HEK293T (cell line): Measurements from ENCODE around the gene TIMP2.

Experiments used
- CTCF ChIA-PET: fragments of 350-600 bp; formaldehyde crosslinking; extraction: SDS; loops from one replicate; lab custom pipeline; 2021; ENCODE audit warnings: antibody characterized with exemption, inconsistent platforms; lab: Yijun Ruan, JAX
- POLR2A ChIA-PET: fragments of 350-600 bp; formaldehyde crosslinking; extraction: SDS; loops from one replicate; lab custom pipeline; 2020; ENCODE audit warnings: antibody characterized with exemption, inconsistent platforms; lab: Yijun Ruan, JAX
- DNase-seq: peaks from one replicate; pipeline ENCODE4 v3.0.0; 2012; ENCODE audit warnings: mixed read lengths; ENCODE audit errors: extremely low spot score
- ARNT ChIP-seq: fragments of 450-650 bp; IDR thresholded peaks from 2 replicates; pipeline ENCODE4 v1.6.1; 2017; ENCODE audit warnings: mild to moderate bottlenecking
- BHLHE40 ChIP-seq: fragments of 450-650 bp; IDR thresholded peaks from 2 replicates; pipeline ENCODE4 v1.6.1; 2016; ENCODE audit warnings: mild to moderate bottlenecking, moderate library complexity, borderline replicate concordance
- CTBP1 ChIP-seq: fragments of 450-650 bp; IDR thresholded peaks from 2 replicates; pipeline ENCODE4 v1.6.1; 2016; ENCODE audit warnings: borderline replicate concordance
- ELF4 ChIP-seq: fragments of 450-650 bp; IDR thresholded peaks from 2 replicates; pipeline ENCODE4 v1.6.1; 2017; ENCODE audit warnings: antibody characterized with exemption
- FOXA1 ChIP-seq: fragments of 450-650 bp; IDR thresholded peaks from 2 replicates; pipeline ENCODE4 v1.6.1; 2016; ENCODE audit warnings: mild to moderate bottlenecking
- FOXK2 ChIP-seq: fragments of 450-650 bp; IDR thresholded peaks from 2 replicates; pipeline ENCODE4 v1.6.1; 2016; ENCODE audit warnings: mild to moderate bottlenecking
- FOXM1 ChIP-seq: fragments of 450-650 bp; IDR thresholded peaks from 2 replicates; pipeline ENCODE4 v1.6.1; 2017; ENCODE audit warnings: mild to moderate bottlenecking, borderline replicate concordance
- HDGF ChIP-seq: fragments of 450-650 bp; IDR thresholded peaks from 2 replicates; pipeline ENCODE4 v1.6.1; 2017; ENCODE audit warnings: antibody characterized with exemption, borderline replicate concordance
- L3MBTL2 ChIP-seq: fragments of 450-650 bp; conservative IDR thresholded peaks from 2 replicates; pipeline ENCODE4 v1.6.1; 2016; ENCODE audit warnings: mild to moderate bottlenecking
- LEF1 ChIP-seq: fragments of 450-650 bp; IDR thresholded peaks from 2 replicates; pipeline ENCODE4 v1.6.1; 2017; ENCODE audit warnings: mild to moderate bottlenecking, borderline replicate concordance
- NFRKB ChIP-seq: fragments of 450-650 bp; IDR thresholded peaks from 2 replicates; pipeline ENCODE4 v1.6.1; 2016; ENCODE audit warnings: mild to moderate bottlenecking, moderate library complexity
- SP1 ChIP-seq: fragments of 450-650 bp; IDR thresholded peaks from 2 replicates; pipeline ENCODE4 v1.6.1; 2017
- SUZ12 ChIP-seq: fragments of 450-650 bp; IDR thresholded peaks from 2 replicates; pipeline ENCODE4 v1.6.1; 2016; ENCODE audit warnings: mild to moderate bottlenecking
- TARDBP ChIP-seq: fragments of 450-650 bp; IDR thresholded peaks from 2 replicates; pipeline ENCODE4 v1.6.1; 2016
- ZNF384 ChIP-seq: fragments of 450-650 bp; IDR thresholded peaks from 2 replicates; pipeline ENCODE4 v1.6.1; 2016
- TF ChIP-seq, protein P1 (sequence below): fragments of 450-650 bp; IDR thresholded peaks from 2 replicates; pipeline ENCODE4 v1.6.1; 2016

Gene TIMP2

DNA sequence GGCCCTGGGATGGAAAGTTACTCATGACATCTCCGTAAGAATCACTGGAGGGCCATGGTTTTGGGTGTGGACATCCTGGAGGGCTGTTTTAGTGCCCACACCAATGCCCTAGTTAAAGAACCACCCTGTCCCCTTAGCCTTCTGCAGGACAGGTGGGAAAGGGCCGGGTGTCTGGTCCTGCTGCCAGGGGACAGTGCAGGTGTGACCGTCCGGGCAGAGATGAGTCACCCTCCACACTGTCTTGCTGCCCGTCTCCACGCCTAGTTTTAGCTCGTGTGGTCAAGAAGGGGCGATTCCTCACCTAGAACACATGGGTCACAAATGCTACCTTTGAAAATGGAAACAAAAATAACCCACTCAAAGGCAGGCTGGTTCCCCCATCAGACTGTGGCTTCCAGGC lies 39.2 kb downstream of the TIMP2 start:
- POLR2A ChIA-PET = no interaction called here
- CTCF ChIA-PET = no interaction called here
- TF ChIP-seq, protein P1, sequence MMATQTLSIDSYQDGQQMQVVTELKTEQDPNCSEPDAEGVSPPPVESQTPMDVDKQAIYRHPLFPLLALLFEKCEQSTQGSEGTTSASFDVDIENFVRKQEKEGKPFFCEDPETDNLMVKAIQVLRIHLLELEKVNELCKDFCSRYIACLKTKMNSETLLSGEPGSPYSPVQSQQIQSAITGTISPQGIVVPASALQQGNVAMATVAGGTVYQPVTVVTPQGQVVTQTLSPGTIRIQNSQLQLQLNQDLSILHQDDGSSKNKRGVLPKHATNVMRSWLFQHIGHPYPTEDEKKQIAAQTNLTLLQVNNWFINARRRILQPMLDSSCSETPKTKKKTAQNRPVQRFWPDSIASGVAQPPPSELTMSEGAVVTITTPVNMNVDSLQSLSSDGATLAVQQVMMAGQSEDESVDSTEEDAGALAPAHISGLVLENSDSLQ = no peak
- no peak for TF ChIP-seq SP1
- no peak for TF ChIP-seq FOXM1
- TF ChIP-seq SUZ12 = no peak
- TF ChIP-seq FOXA1 = no peak
- no peak for TF ChIP-seq TARDBP
- TF ChIP-seq NFRKB = no peak
- no peak for TF ChIP-seq CTBP1
- no peak for TF ChIP-seq LEF1
- TF ChIP-seq BHLHE40 = no peak
- TF ChIP-seq L3MBTL2 = no peak
- no peak for TF ChIP-seq FOXK2
- TF ChIP-seq ARNT = no peak
- no peak for DNase-seq

DNA sequence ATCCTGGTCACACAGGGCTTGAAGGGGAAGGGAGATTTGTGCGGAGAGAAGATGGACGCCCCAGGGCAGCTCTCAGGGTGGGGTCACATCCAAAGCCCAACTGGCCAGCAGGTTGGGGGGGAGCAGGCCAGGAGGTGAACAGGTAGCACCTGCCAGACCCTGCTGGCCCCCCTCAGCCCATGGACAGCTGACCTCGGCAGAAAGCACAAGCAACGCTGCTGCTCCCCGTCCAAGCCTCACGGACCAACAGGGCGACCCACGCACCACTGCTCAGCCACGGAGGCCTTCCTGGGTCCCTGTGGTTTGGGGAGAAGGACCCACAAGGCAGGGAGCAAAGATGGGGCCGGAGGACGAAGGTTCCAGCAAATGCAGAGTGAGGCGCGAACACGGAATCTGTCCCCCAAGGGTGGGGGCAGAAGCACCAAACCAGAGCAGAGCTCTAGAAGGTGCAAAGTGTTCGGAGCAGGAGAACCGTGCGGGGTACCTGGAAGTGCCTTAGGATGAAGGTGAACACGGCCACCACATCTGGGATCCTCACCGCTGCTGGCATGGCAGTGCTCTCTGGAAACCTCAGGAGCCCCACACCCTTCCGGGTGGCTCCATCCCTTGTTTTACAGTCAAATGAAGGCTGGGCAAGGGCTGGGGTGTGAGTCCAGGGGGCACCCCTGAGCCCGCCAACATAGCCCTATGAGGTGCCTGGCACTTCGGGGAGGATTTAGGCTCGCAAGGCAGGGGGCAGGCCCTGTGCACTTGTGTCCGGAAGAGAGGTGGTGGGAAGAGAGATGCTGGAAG lies 40.1 kb downstream of the TIMP2 start:
- no peak for TF ChIP-seq ARNT
- TF ChIP-seq ELF4 = no peak
- no peak for TF ChIP-seq BHLHE40
- TF ChIP-seq SP1 = no peak
- TF ChIP-seq CTBP1 = no peak
- TF ChIP-seq FOXA1 = no peak
- TF ChIP-seq HDGF = no peak
- no peak for TF ChIP-seq NFRKB
- TF ChIP-seq ZNF384 = no peak
- no peak for TF ChIP-seq L3MBTL2
- TF ChIP-seq FOXK2 = no peak
- ChIA-PET CTCF (no interaction called here), POLR2A (no interaction called here)
- no peak for DNase-seq

DNA sequence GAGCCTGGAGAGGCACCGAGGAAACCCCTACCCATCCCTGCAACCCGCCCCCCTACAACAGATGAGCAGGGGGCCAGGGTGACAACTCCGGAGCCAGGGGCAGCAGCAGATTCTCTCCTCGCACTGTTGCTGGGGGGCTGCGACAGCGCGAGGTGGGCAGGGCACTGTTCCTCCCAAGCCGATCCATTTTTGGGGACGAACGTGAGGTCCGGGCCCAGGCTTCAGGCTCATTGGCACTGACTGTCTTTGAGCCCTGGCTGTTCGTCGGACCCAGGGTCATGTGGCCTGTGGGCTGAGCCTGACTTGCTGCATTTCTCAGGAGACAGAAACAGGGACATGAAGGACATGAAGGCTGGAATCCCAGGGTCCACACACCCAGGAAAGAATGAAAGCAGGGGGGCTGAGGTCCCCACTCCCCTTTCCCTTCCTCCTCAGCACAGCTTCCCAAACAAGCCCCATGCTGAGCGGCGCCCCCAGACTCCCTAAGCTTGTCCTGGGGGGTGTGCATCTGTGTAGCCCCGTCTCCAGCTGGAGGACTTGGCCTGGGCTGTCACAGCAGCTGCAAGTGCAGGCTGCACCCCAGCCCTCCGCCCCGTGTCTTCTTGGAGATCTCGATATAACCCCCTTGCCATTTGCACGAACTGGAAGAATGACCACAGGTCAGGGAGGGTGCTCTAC lies 40.9 kb downstream of the TIMP2 start:
- ChIA-PET CTCF (no interaction called here), POLR2A (no interaction called here)
- no peak for DNase-seq
- TF ChIP-seq TARDBP = no peak
- TF ChIP-seq, protein P1 = no peak
- no peak for TF ChIP-seq HDGF
- TF ChIP-seq FOXA1 = no peak
- no peak for TF ChIP-seq SUZ12
- TF ChIP-seq L3MBTL2 = no peak
- TF ChIP-seq NFRKB = no peak
- no peak for TF ChIP-seq BHLHE40
- TF ChIP-seq LEF1 = no peak
- no peak for TF ChIP-seq ELF4
- TF ChIP-seq ZNF384 = no peak
- no peak for TF ChIP-seq CTBP1

DNA sequence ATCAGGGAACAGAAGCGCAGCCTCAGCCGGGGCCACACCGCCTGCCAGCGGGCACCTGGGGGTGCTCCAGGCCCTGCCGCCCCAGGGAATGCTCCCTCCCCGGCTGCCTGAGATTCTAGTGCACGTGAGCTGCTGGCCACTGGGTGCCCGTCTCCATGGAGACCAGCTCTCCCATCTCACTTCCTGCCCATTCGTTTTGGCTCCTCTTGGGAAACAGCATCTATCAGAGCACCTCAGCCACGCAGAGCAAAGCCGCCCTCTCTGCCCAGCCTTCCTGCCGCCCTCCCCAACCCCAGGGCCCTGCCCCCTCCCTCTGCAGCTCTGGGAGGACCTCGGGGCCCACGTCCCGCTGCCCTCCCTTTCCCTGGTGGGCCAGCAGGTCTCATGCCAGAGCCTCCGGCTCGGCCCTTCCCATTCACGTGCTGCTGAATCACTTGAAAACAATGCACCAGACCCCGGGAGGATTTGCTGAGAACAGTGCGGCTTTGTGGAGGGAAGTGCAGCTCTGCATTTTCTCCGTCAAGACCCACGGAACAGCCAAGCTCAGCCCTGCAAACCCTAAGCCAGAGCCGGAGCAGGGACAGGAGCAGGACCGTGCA lies 41.6 kb downstream of the TIMP2 start:
- POLR2A ChIA-PET = no interaction called here
- CTCF ChIA-PET = no interaction called here
- no peak for TF ChIP-seq ELF4
- no peak for TF ChIP-seq FOXK2
- no peak for TF ChIP-seq BHLHE40
- no peak for TF ChIP-seq TARDBP
- no peak for DNase-seq

DNA sequence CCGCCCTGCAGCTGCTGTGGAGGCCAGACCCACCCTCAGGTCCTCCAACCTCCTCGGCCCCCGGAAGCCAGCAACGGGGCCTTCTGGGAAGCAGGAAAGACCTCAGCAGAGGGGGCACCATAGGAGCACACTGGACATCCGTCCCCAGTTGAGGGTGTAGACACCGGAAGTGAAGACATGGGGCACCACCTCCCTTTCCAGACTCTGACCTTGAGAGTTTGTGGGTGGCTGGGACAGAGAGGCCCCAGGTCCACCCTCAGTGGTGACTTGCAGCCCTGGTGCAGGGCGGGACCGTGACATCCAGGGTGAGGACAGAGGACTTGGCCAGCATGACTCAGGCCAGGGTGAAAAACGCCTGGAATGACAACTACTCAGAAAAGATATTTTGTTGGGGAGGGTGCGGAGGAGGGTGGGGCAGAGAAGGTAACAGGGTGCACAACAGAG lies 42.1 kb downstream of the TIMP2 start:
- no peak for DNase-seq
- CTCF ChIA-PET = no interaction called here
- no peak for TF ChIP-seq BHLHE40
- TF ChIP-seq FOXM1 = no peak
- no peak for TF ChIP-seq NFRKB
- TF ChIP-seq ELF4 = no peak
- TF ChIP-seq, protein P1 = no peak
- no peak for TF ChIP-seq TARDBP
- TF ChIP-seq FOXA1 = no peak
- TF ChIP-seq ZNF384 = no peak
- TF ChIP-seq LEF1 = no peak
- TF ChIP-seq SUZ12 = no peak
- TF ChIP-seq FOXK2 = no peak
- no peak for TF ChIP-seq CTBP1
- TF ChIP-seq SP1 = no peak
- TF ChIP-seq L3MBTL2 = no peak
- TF ChIP-seq ARNT = no peak
- TF ChIP-seq HDGF = no peak
- POLR2A ChIA-PET = no interaction called here

DNA sequence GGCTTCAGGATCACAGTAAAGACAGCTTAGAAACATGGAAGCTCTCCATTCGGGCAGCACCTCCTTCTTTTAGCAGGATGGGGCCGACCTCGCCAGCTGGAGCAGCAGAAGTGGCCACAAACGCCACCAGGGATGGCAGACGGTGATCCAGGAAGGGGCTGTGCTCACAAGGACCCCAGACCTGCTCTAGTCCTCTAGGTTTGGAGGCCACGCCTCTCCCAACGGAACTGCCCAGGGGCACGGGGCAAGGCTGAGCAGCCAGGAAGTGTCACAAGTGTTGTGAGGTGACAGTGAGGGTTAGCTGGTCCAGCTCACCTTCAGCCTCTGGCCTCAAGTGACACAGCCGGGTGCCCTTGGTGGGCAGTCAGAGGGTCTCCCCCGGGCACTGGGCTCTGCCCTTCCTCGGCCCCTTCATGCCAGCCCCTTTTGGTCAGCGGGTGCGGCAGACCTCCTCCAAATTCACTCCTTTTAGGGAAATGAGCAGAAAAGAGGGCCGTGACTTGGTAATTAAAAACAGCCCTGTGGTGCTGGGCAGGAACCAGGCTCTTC lies 42.6 kb downstream of the TIMP2 start:
- no peak for DNase-seq
- TF ChIP-seq, protein P1 = no peak
- no peak for TF ChIP-seq ELF4
- TF ChIP-seq L3MBTL2 = no peak
- TF ChIP-seq TARDBP = no peak
- no peak for TF ChIP-seq CTBP1
- no peak for TF ChIP-seq SUZ12
- TF ChIP-seq ARNT = no peak
- no peak for TF ChIP-seq HDGF
- TF ChIP-seq FOXA1 = no peak
- no peak for TF ChIP-seq NFRKB
- no peak for TF ChIP-seq BHLHE40
- TF ChIP-seq ZNF384 = no peak
- no peak for TF ChIP-seq SP1
- TF ChIP-seq FOXM1 = no peak
- TF ChIP-seq FOXK2 = no peak
- TF ChIP-seq LEF1 = no peak
- ChIA-PET CTCF (no interaction called here), POLR2A (no interaction called here)
